H1 (cell line): ENCODE data around the gene C20orf173. TPM values are rescaled to one million over a fixed set of nuclear protein-coding genes. Genes with fewer than 3 reads are reported as not detected.

Source experiments
- CTCF ChIA-PET: fragments of 300-600 bp; sonication (Branson Sonifier 250); formaldehyde crosslinking; loops from one replicate; lab custom pipeline; 2021; ENCODE audit not compliant: partially characterized antibody; lab: Charles Lee
- POLR2A ChIA-PET: fragments of 300-600 bp; sonication (Branson Sonifier 250); formaldehyde crosslinking; loops from one replicate; lab custom pipeline; 2021; ENCODE audit warnings: inconsistent platforms; ENCODE audit not compliant: partially characterized antibody; lab: Charles Lee
- DNase-seq, 2 experiments: peaks; one replicate each; pipeline versions ENCODE4 v3.0.0 to v3.0.0-alpha.2; 2010 to 2022; ENCODE audit warnings: low spot score in 2 of 2, low read depth in 1 of 2, mixed read lengths in 1 of 2
- FAIRE-seq: peaks from 2 replicates; lab custom pipeline; 2011; peaks lifted over from hg19 to GRCh38; lab: Jason Lieb, UNC
- H2AFZ ChIP-seq: 2 replicates; pipeline ENCODE4 v1.8.1; 2012; ENCODE audit warnings: low read length, inconsistent platforms
- H2AK5ac ChIP-seq: 2 replicates; pipeline ENCODE4 v1.6.1; 2013; ENCODE audit warnings: low read depth, low read length
- H2BK120ac ChIP-seq: replicated peaks from 2 replicates; pipeline ENCODE3; 2013; ENCODE audit warnings: low read depth, low read length, inconsistent platforms
- H2BK12ac ChIP-seq: 2 replicates; pipeline ENCODE4 v1.6.1; 2013; ENCODE audit warnings: low read depth, low read length
- H2BK15ac ChIP-seq: 2 replicates; pipeline ENCODE4 v1.6.1; 2013; ENCODE audit warnings: low read length
- H2BK20ac ChIP-seq: 2 replicates; pipeline ENCODE4 v1.6.1; 2013; ENCODE audit warnings: low read length
- H2BK5ac ChIP-seq: 2 replicates; pipeline ENCODE4 v1.6.1; 2013; ENCODE audit warnings: low read depth, low read length
- H3K14ac ChIP-seq: 2 replicates; pipeline ENCODE4 v1.6.1; 2013; ENCODE audit warnings: inconsistent platforms; ENCODE audit not compliant: insufficient read length
- H3K18ac ChIP-seq: 2 replicates; pipeline ENCODE4 v1.6.1; 2013; ENCODE audit warnings: low read length; ENCODE audit errors: extremely low read depth
- H3K23ac ChIP-seq: 2 replicates; pipeline ENCODE4 v1.6.1; 2013; ENCODE audit warnings: inconsistent platforms; ENCODE audit not compliant: insufficient read length
- H3K23me2 ChIP-seq: 2 replicates; pipeline ENCODE4 v1.6.1; 2013; ENCODE audit warnings: low read depth, low read length
- H3K27ac ChIP-seq: 2 replicates; pipeline ENCODE4 v1.6.1; 2011; ENCODE audit warnings: low read depth, low read length, inconsistent platforms
- H3K27me3 ChIP-seq, 4 experiments: replicated peaks in 1 of 4; 1 replicate in 1 of 4; 2 replicates in 3 of 4; pipeline versions ENCODE4 v1.6.1 to v1.8.1; 2011 to 2013; ENCODE audit warnings: low read length in 3 of 4, mild to moderate bottlenecking in 3 of 4, inconsistent platforms in 2 of 4, mixed read lengths in 2 of 4, moderate library complexity in 1 of 4; ENCODE audit not compliant: control insufficient read depth in 3 of 4, insufficient read depth in 3 of 4; ENCODE audit errors: extremely low read depth in 1 of 4
- H3K36me3 ChIP-seq, 4 experiments: 2 replicates each; pipeline versions ENCODE4 v1.6.1 to v1.8.1; 2011 to 2013; ENCODE audit warnings: mild to moderate bottlenecking in 4 of 4, low read length in 3 of 4, moderate library complexity in 2 of 4, control low read depth in 1 of 4, inconsistent platforms in 1 of 4; ENCODE audit not compliant: insufficient read depth in 4 of 4, control insufficient read depth in 2 of 4
- H3K4ac ChIP-seq: replicated peaks from 2 replicates; pipeline ENCODE3; 2013; ENCODE audit warnings: low read length, low read depth, mixed read lengths, inconsistent platforms; ENCODE audit not compliant: insufficient read length
- H3K4me1 ChIP-seq, 4 experiments: replicated peaks in 1 of 4; 1 replicate in 1 of 4; 2 replicates in 3 of 4; pipeline versions ENCODE4 v1.6.1 to v1.8.1; 2011 to 2013; ENCODE audit warnings: low read length in 3 of 4, inconsistent platforms in 2 of 4, mixed read lengths in 1 of 4; ENCODE audit not compliant: insufficient read depth in 4 of 4, control insufficient read depth in 3 of 4
- H3K4me2 ChIP-seq, 2 experiments: 2 replicates each; pipeline versions ENCODE4 v1.6.1 to v1.8.1; 2011 to 2013; ENCODE audit warnings: low read depth in 2 of 2, low read length in 2 of 2, control low read depth in 1 of 2, inconsistent platforms in 1 of 2, mild to moderate bottlenecking in 1 of 2; ENCODE audit not compliant: insufficient read depth in 1 of 2
- H3K4me3 ChIP-seq, 4 experiments: fragments of 200-600, 300-600 bp in 1 of 4; sonication (generic), shearing (Covaris generic), sonication (Bioruptor Twin) in 1 of 4; 2 replicates each; pipeline versions ENCODE4 v1.5.1 to v1.8.1; 2011 to 2016; ENCODE audit warnings: low read length in 4 of 4, low read depth in 3 of 4, control low read depth in 2 of 4, inconsistent platforms in 2 of 4, mild to moderate bottlenecking in 2 of 4, mixed read lengths in 1 of 4, moderate library complexity in 1 of 4; ENCODE audit not compliant: insufficient read depth in 2 of 4; ENCODE audit errors: extremely low read depth in 1 of 4
- H3K56ac ChIP-seq: replicated peaks from 2 replicates; pipeline ENCODE3; 2013; ENCODE audit warnings: low read depth, mild to moderate bottlenecking, mixed read lengths, low read length, inconsistent platforms; ENCODE audit not compliant: insufficient read length
- H3K79me1 ChIP-seq: 2 replicates; pipeline ENCODE4 v1.6.1; 2013; ENCODE audit warnings: low read depth, low read length, control low read depth
- H3K79me2 ChIP-seq, 2 experiments: 2 replicates each; pipeline versions ENCODE4 v1.6.1 to v1.8.1; 2012 to 2013; ENCODE audit warnings: low read length in 2 of 2, mild to moderate bottlenecking in 2 of 2, inconsistent platforms in 1 of 2; ENCODE audit not compliant: insufficient read depth in 2 of 2, control insufficient read depth in 1 of 2
- H3K9ac ChIP-seq, 4 experiments: replicated peaks in 1 of 4; 1 replicate in 1 of 4; 2 replicates in 3 of 4; pipeline versions ENCODE4 v1.6.1 to v1.8.1; 2011 to 2013; ENCODE audit warnings: low read depth in 3 of 4, low read length in 3 of 4, control low read depth in 2 of 4, mild to moderate bottlenecking in 2 of 4, moderate library complexity in 2 of 4, inconsistent platforms in 1 of 4; ENCODE audit errors: extremely low read depth in 1 of 4
- H3K9me3 ChIP-seq, 2 experiments: 2 replicates each; pipeline versions ENCODE4 v1.6.1 to v1.8.1; 2012 to 2013; ENCODE audit warnings: mild to moderate bottlenecking in 2 of 2, moderate library complexity in 2 of 2, control low read depth in 1 of 2, inconsistent platforms in 1 of 2, low read depth in 1 of 2, low read length in 1 of 2, mixed read lengths in 1 of 2; ENCODE audit not compliant: insufficient read depth in 2 of 2
- H4K20me1 ChIP-seq, 2 experiments: replicated peaks in 1 of 2; 2 replicates each; pipeline versions ENCODE3 to v1.8.1; 2011 to 2013; ENCODE audit warnings: inconsistent platforms in 2 of 2, low read length in 2 of 2, mild to moderate bottlenecking in 1 of 2; ENCODE audit not compliant: insufficient read depth in 2 of 2, control insufficient read depth in 1 of 2
- H4K5ac ChIP-seq: 2 replicates; pipeline ENCODE4 v1.6.1; 2013; ENCODE audit warnings: low read length, low read depth, mixed read lengths, inconsistent platforms; ENCODE audit not compliant: insufficient read length
- H4K8ac ChIP-seq: 2 replicates; pipeline ENCODE4 v1.8.0; 2013; ENCODE audit warnings: mild to moderate bottlenecking, moderate library complexity, low read length, inconsistent platforms; ENCODE audit not compliant: insufficient read depth; ENCODE audit errors: extremely low read depth
- H4K91ac ChIP-seq: replicated peaks from 2 replicates; pipeline ENCODE3; 2013; ENCODE audit warnings: low read length, mixed read lengths, inconsistent platforms; ENCODE audit not compliant: insufficient read length
- CHD2 ChIP-seq: IDR thresholded peaks from 2 replicates; pipeline ENCODE4 v1.6.1; 2012; ENCODE audit warnings: low read length, improper control_type of control experiment
- GTF2F1 ChIP-seq: IDR thresholded peaks from 2 replicates; pipeline ENCODE4 v1.6.1; 2012; ENCODE audit warnings: low read depth, low read length, improper control_type of control experiment, borderline replicate concordance
- KDM1A ChIP-seq: fragments of 200-600, 300-600 bp; sonication (generic); IDR thresholded peaks from 2 replicates; pipeline ENCODE4 v1.7.1; 2016; ENCODE audit warnings: mild to moderate bottlenecking, low read length, borderline replicate concordance
- MAFK ChIP-seq: IDR thresholded peaks from 2 replicates; pipeline ENCODE4 v1.6.1; 2012; ENCODE audit warnings: low read depth, mild to moderate bottlenecking, improper control_type of control experiment, low read length
- NANOG ChIP-seq: IDR thresholded peaks from 2 replicates; pipeline ENCODE4 v1.6.1; 2011; ENCODE audit warnings: low read length, low read depth, mild to moderate bottlenecking, inconsistent platforms; ENCODE audit not compliant: insufficient read depth, poor library complexity, severe bottlenecking
- RXRA ChIP-seq: IDR thresholded peaks from 2 replicates; pipeline ENCODE4 v1.6.1; 2011; ENCODE audit warnings: low read depth, mild to moderate bottlenecking, low read length, moderate library complexity; ENCODE audit not compliant: insufficient read depth
- WGBS, 2 experiments: shearing (Covaris generic) in 1 of 2; methylation state at CpG; one replicate each; pipeline versions ENCODE4 v1.1.6 to v1.1.7; 2013 to 2015; ENCODE audit warnings: low lambda C conversion rate in 2 of 2, mixed read lengths in 2 of 2, inconsistent platforms in 1 of 2, low coverage in 1 of 2, missing lambda C conversion rate in 1 of 2; ENCODE audit not compliant: insufficient replicate concordance in 2 of 2, insufficient coverage in 1 of 2, insufficient read length in 1 of 2; ENCODE audit errors: extremely low coverage in 1 of 2, missing lambda C conversion rate in 1 of 2; 5-methylcytosine and 5-hydroxymethylcytosine counted together
- polyA plus RNA-seq, 7 experiments: library from polyadenylated mRNA; depleted of rRNA in 3 of 7; stranded (reverse) in 5 of 7; unstranded in 2 of 7; fragments of >200 nt in 5 of 7; fragments of 200-250 nt in 2 of 7; gene quantifications; 1 replicate in 5 of 7; 2 replicates in 1 of 7; 4 replicates in 1 of 7; pipeline versions ENCODE4 v1.2.1 to v1.2.3, GENCODE V29; 2011 to 2013; ENCODE audit warnings: missing spikeins in 2 of 7, mixed read lengths in 2 of 7
- total RNA-seq: library from RNA; stranded (reverse); fragmentation: NEBNext Ultra II Directional; extraction: Animal tissue kit (Norgen Biotek cat#: 25700); gene quantifications from 2 replicates; pipeline ENCODE4 v1.2.1, GENCODE V29; 2021
- TF ChIP-seq, protein P1 (sequence below), 3 experiments: IDR thresholded peaks; 1 replicate in 2 of 3; 2 replicates in 1 of 3; pipeline versions ENCODE4 v1.5.1 to v1.6.1; 2011; ENCODE audit warnings: low read length in 3 of 3, mild to moderate bottlenecking in 3 of 3, inconsistent platforms in 2 of 3, low read depth in 1 of 3, moderate library complexity in 1 of 3; ENCODE audit not compliant: insufficient read depth in 1 of 3; ENCODE audit errors: control extremely low read depth in 1 of 3
- TF ChIP-seq, protein P2 (sequence below): IDR thresholded peaks from 2 replicates; pipeline ENCODE4 v1.6.1; 2012; ENCODE audit warnings: inconsistent platforms

The C20orf173 gene
- total and polyA plus RNA-seq, 2 of the 8 experiments (the other 6 are each of a cell fraction or from before 2014, with no cell fraction given), result not detected

DNA sequence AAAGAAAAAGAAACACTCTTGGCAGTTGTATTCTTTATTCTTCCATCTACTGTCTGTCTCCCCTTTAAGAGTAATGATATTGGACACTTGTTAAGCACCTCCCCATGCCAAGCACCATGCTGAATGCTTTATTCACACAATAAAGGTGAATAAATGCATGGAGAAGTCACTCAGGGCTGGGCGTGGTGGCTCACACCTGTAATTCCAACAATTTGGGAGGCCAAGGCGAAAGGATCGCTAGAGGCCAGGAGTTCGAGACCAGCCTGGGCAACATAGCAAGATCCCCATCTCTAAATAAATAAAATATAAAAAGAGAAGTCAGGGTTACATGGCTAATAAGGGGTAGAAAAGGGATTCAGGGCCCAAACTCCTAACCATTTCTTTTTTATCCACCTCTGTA, 42.0 kb downstream of the C20orf173 start:
- FAIRE-seq, result no peak
- POLR2A ChIA-PET, result interaction anchor here (1.7 kb wide), 1 partner anchor 177 kb away, joined by 3 read pairs; the partner anchor contains the start of genes CPNE1 and RBM12
- peaks cover 4 to 41% (median 23%) of the 10 kb centered on the region in 4 experiments for H3K36me3 ChIP-seq

More for the DNA sequence above, 42.0 kb downstream of the C20orf173 start:
- Histone ChIP-seq H3K27ac (no peak overlapping the region), H3K56ac (no peak overlapping the region), H3K4me1 (no peaks in the 10 kb centered on the region), H2AK5ac (no peak overlapping the region), H2BK15ac (no peak overlapping the region), H3K4me2 (no peak overlapping the region), H3K9ac (no peak overlapping the region), H4K91ac (no peak overlapping the region), H3K23ac (no peak overlapping the region), H4K20me1 (no peaks in the 10 kb centered on the region), H3K79me2 (no peaks in the 10 kb centered on the region), H3K27me3 (no peaks in the 10 kb centered on the region), H3K18ac (no peak overlapping the region), H4K8ac (no peak overlapping the region), H3K14ac (no peak overlapping the region), H2BK20ac (no peak overlapping the region), H2BK12ac (no peak overlapping the region), H2BK120ac (no peak overlapping the region), H3K4ac (no peak overlapping the region), H4K5ac (no peak overlapping the region), H3K4me3 (no peak overlapping the region), H3K9me3 (no peaks in the 10 kb centered on the region), H2BK5ac (no peak overlapping the region), H2AFZ (no peak overlapping the region), H3K79me1 (no peaks in the 10 kb centered on the region), H3K23me2 (no peaks in the 10 kb centered on the region)
- 90% methylated on average over 4 of the region's 4 CpGs; no CpG with 5 or more reads in 1 of the 2 experiments for WGBS, 2 experiments
- CTCF ChIA-PET, result interaction anchor here (0.6 to 1.0 kb wide), 2 partner anchors 25 to 441 kb away, joined by 3 read pairs; no protein-coding TSS in a partner anchor
- TF ChIP-seq, protein P1, sequence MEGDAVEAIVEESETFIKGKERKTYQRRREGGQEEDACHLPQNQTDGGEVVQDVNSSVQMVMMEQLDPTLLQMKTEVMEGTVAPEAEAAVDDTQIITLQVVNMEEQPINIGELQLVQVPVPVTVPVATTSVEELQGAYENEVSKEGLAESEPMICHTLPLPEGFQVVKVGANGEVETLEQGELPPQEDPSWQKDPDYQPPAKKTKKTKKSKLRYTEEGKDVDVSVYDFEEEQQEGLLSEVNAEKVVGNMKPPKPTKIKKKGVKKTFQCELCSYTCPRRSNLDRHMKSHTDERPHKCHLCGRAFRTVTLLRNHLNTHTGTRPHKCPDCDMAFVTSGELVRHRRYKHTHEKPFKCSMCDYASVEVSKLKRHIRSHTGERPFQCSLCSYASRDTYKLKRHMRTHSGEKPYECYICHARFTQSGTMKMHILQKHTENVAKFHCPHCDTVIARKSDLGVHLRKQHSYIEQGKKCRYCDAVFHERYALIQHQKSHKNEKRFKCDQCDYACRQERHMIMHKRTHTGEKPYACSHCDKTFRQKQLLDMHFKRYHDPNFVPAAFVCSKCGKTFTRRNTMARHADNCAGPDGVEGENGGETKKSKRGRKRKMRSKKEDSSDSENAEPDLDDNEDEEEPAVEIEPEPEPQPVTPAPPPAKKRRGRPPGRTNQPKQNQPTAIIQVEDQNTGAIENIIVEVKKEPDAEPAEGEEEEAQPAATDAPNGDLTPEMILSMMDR (IDR thresholded peaks at IDR 0.05; ENCODE audit: control extremely low read depth in 1 of 3, insufficient read depth in 1 of 3, low read depth in 1 of 3, low read length in 3 of 3), result no peak
- TF ChIP-seq KDM1A (no peak), MAFK (no peak), GTF2F1 (no peak), RXRA (no peak), CHD2 (no peak), NANOG (no peak)
- TF ChIP-seq, protein P2, sequence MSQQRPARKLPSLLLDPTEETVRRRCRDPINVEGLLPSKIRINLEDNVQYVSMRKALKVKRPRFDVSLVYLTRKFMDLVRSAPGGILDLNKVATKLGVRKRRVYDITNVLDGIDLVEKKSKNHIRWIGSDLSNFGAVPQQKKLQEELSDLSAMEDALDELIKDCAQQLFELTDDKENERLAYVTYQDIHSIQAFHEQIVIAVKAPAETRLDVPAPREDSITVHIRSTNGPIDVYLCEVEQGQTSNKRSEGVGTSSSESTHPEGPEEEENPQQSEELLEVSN, result no peak
- DNase-seq, result no peak
